ENCODE data around the gene DNAJC11. TPM values are rescaled to one million over a fixed set of nuclear protein-coding genes. Genes with fewer than 3 reads are reported as not detected.

Gene DNAJC11
- total RNA-seq, 1 experiment from 2014 or later: 61.0 TPM

- H3K4me1 Mint-ChIP-seq (ENCODE audit: low read depth, unreplicated experiment): peaks cover 6% of the 10 kb centered on the region
- ChIA-PET POLR2A (no interaction called here), CTCF (interaction anchor here (0.5 to 0.6 kb wide), 3 partner anchors 16 to 113 kb away, joined by 4 to 8 read pairs (median 6); partner anchors contain the start of gene DNAJC11)
- H3K36me3 Mint-ChIP-seq (ENCODE audit: insufficient read depth, unreplicated experiment): peaks cover 12% of the 10 kb centered on the region
- H3K4me3 ChIP-seq (ENCODE audit: low read depth, low read length): peak within 1 kb of the TSS; percentile 76
- no peaks in the 10 kb centered on the region for H3K27me3 ChIP-seq (replicated peaks; ENCODE audit: control insufficient read depth, insufficient read depth, low read length)
- H3K4me1 ChIP-seq: peaks cover 6% of the 10 kb centered on the region; the same call in 1 of the 2 replicates
- H3K27me3 Mint-ChIP-seq (ENCODE audit: insufficient read depth, unreplicated experiment): no peaks in the 10 kb centered on the region
- TF ChIP-seq, protein P1, sequence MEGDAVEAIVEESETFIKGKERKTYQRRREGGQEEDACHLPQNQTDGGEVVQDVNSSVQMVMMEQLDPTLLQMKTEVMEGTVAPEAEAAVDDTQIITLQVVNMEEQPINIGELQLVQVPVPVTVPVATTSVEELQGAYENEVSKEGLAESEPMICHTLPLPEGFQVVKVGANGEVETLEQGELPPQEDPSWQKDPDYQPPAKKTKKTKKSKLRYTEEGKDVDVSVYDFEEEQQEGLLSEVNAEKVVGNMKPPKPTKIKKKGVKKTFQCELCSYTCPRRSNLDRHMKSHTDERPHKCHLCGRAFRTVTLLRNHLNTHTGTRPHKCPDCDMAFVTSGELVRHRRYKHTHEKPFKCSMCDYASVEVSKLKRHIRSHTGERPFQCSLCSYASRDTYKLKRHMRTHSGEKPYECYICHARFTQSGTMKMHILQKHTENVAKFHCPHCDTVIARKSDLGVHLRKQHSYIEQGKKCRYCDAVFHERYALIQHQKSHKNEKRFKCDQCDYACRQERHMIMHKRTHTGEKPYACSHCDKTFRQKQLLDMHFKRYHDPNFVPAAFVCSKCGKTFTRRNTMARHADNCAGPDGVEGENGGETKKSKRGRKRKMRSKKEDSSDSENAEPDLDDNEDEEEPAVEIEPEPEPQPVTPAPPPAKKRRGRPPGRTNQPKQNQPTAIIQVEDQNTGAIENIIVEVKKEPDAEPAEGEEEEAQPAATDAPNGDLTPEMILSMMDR (IDR thresholded peaks at IDR 0.05; ENCODE audit: insufficient read depth in 1 of 2, low read depth in 1 of 2, low read length in 1 of 2, severe bottlenecking in 1 of 2, unreplicated experiment in 1 of 2): no peak
- BruUV-seq (replicated peaks): no TSS peak
- peak; percentile 99 for DNase-seq
- H3K4me3 Mint-ChIP-seq (ENCODE audit: unreplicated experiment): peak within 1 kb of the TSS; percentile 93
- intact Hi-C loops (cut with micrococcal nuclease; ENCODE audit: unreplicated experiment): loop anchor here (1.0 kb wide), 1 partner anchor 9 kb away; no protein-coding TSS in a partner anchor
- H3K27ac Mint-ChIP-seq (ENCODE audit: unreplicated experiment): peak within 1 kb of the TSS; percentile 64
- no peaks in the 10 kb centered on the region for H3K36me3 ChIP-seq (ENCODE audit: control insufficient read depth, insufficient read depth, low read length)
- no peaks in the 10 kb centered on the region for H3K9me3 Mint-ChIP-seq (ENCODE audit: unreplicated experiment)
- no peaks in the 10 kb centered on the region for H3K9me3 ChIP-seq
Measured at GRCh38 chr1:6613361-6614018, 88.1 kb downstream of the DNAJC11 start, which contains the start of gene PHF13. PHF13 (plus strand) TSS chr1:6613731; CDS start chr1:6614067, 336 bp downstream.

DNA sequence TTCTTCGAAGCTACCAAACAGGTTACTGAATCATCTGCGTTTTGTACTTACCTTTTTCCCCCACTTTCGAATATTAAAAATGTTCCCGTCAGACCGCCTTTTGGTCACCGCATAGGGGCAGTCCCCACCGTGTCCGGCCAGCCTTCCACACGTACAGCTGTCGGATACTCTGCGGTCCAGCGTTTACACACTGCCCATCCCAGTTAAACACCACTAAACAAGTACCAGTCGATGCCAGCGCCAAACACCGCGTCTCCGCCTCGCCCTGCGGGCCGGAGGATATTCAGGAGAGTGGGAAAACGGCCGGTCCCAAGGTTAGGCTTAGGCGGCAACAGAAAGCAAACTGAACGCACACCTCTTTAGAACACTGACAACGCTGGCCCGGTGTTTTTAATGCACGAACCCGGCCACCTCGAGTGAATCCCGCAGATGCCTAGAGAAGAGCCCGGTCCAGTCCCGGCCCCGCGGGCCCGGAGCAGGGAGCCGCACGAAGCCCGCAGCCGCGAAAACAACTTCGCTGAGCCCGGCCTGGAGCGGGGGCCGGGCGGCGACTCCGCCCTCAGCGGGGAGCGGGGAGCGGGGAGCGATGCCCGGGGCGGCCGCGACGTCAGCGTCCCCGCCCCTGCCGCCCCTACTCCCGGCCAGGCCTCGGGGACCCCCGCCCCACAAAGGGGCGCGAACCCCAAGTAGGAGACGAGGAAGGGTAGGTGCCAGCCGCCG, 88.8 kb downstream of the DNAJC11 start:
- intact Hi-C loops (cut with micrococcal nuclease; ENCODE audit: unreplicated experiment): loop anchor here (1.0 kb wide), 1 partner anchor 8 kb away; no protein-coding TSS in a partner anchor
- CTCF ChIA-PET: interaction anchor here (0.7 kb wide), 1 partner anchor 8 kb away, joined by 3 read pairs; no protein-coding TSS in a partner anchor

More for the DNA sequence above, 88.8 kb downstream of the DNAJC11 start:
- TSS peak; percentile 77 for BruUV-seq (replicated peaks)
- no peaks in the 10 kb centered on the region for H3K9me3 Mint-ChIP-seq (ENCODE audit: unreplicated experiment)
- peaks cover 8% of the 10 kb centered on the region for H3K36me3 Mint-ChIP-seq (ENCODE audit: insufficient read depth, unreplicated experiment)
- H3K4me1 Mint-ChIP-seq (ENCODE audit: low read depth, unreplicated experiment): peaks cover 6% of the 10 kb centered on the region
- H3K27ac Mint-ChIP-seq (ENCODE audit: unreplicated experiment): peak overlapping the region; percentile 64
- no peak for DNase-seq
- H3K4me3 Mint-ChIP-seq (ENCODE audit: unreplicated experiment): peak overlapping the region; percentile 93
- Histone ChIP-seq H3K9me3 (no peaks in the 10 kb centered on the region), H3K27me3 (replicated peaks; ENCODE audit: control insufficient read depth, insufficient read depth, low read length) (no peaks in the 10 kb centered on the region), H3K4me3 (ENCODE audit: low read depth, low read length) (peak overlapping the region; percentile 37), H3K36me3 (ENCODE audit: control insufficient read depth, insufficient read depth, low read length) (no peaks in the 10 kb centered on the region), H3K4me1 (peaks cover 6% of the 10 kb centered on the region; the same call in 1 of the 2 replicates)
- H3K27me3 Mint-ChIP-seq (ENCODE audit: insufficient read depth, unreplicated experiment): no peaks in the 10 kb centered on the region
- TF ChIP-seq, protein P1 (IDR thresholded peaks at IDR 0.05; ENCODE audit: insufficient read depth in 1 of 2, low read depth in 1 of 2, low read length in 1 of 2, severe bottlenecking in 1 of 2, unreplicated experiment in 1 of 2): no peak
- POLR2A ChIA-PET: interaction anchor here (0.5 kb wide), 1 partner anchor 9 kb away, joined by 3 read pairs; no protein-coding TSS in a partner anchor
